HEK293 (cell line): ENCODE measurements around the gene SPECC1.

Source experiments
- KLF17 ChIP-seq: fragments of 450-650 bp; formaldehyde crosslinking; IDR thresholded peaks from 2 replicates; pipeline ENCODE4 v1.5.1; 2016; ENCODE audit warnings: missing biosample characterization, missing genetic modification characterization
- PATZ1 ChIP-seq: fragments of 450-650 bp; formaldehyde crosslinking; IDR thresholded peaks from 2 replicates; pipeline ENCODE4 v1.5.1; 2016; ENCODE audit warnings: missing biosample characterization, missing genetic modification characterization
- SP3 ChIP-seq: fragments of 450-650 bp; formaldehyde crosslinking; IDR thresholded peaks from 2 replicates; pipeline ENCODE4 v1.5.1; 2016; ENCODE audit warnings: missing biosample characterization, missing genetic modification characterization
- ZBTB44 ChIP-seq: fragments of 450-650 bp; IDR thresholded peaks from 2 replicates; pipeline ENCODE4 v1.5.1; 2018; ENCODE audit warnings: missing biosample characterization, mild to moderate bottlenecking, missing genetic modification characterization
- ZIC2 ChIP-seq: fragments of 450-650 bp; formaldehyde crosslinking; IDR thresholded peaks from 2 replicates; pipeline ENCODE4 v1.5.1; 2016; ENCODE audit warnings: missing biosample characterization, missing genetic modification characterization
- ZNF366 ChIP-seq: fragments of 450-650 bp; formaldehyde crosslinking; conservative IDR thresholded peaks from 2 replicates; pipeline ENCODE4 v1.5.1; 2016; ENCODE audit warnings: missing biosample characterization, missing genetic modification characterization
- ZNF37A ChIP-seq: fragments of 450-650 bp; IDR thresholded peaks from 2 replicates; pipeline ENCODE4 v1.5.1; 2018; ENCODE audit warnings: missing biosample characterization, missing genetic modification characterization
- ZNF513 ChIP-seq: fragments of 450-650 bp; IDR thresholded peaks from 2 replicates; pipeline ENCODE4 v1.5.1; 2018; ENCODE audit warnings: missing biosample characterization, missing genetic modification characterization
- ZNF521 ChIP-seq: fragments of 450-650 bp; formaldehyde crosslinking; IDR thresholded peaks from 2 replicates; pipeline ENCODE4 v1.5.1; 2017; ENCODE audit warnings: missing biosample characterization, mild to moderate bottlenecking, missing genetic modification characterization
- ZNF626 ChIP-seq: fragments of 450-650 bp; sonication (Bioruptor Pico); formaldehyde crosslinking; IDR thresholded peaks from 2 replicates; pipeline ENCODE4 v1.5.1; 2018; ENCODE audit warnings: missing biosample characterization, missing genetic modification characterization, inconsistent platforms
- ZNF654 ChIP-seq: fragments of 450-650 bp; formaldehyde crosslinking; IDR thresholded peaks from 2 replicates; pipeline ENCODE4 v1.5.1; 2016; ENCODE audit warnings: low read depth, missing biosample characterization, missing genetic modification characterization
- ZNF76 ChIP-seq: fragments of 450-650 bp; formaldehyde crosslinking; IDR thresholded peaks from 2 replicates; pipeline ENCODE4; 2016; ENCODE audit warnings: low read depth, missing biosample characterization, missing genetic modification characterization, borderline replicate concordance
- ZSCAN16 ChIP-seq: fragments of 450-650 bp; formaldehyde crosslinking; IDR thresholded peaks from 2 replicates; pipeline ENCODE4 v1.5.1; 2016; ENCODE audit warnings: missing biosample characterization, missing genetic modification characterization
- ZSCAN30 ChIP-seq: fragments of 450-650 bp; IDR thresholded peaks from 2 replicates; pipeline ENCODE4 v1.5.1; 2018; ENCODE audit warnings: missing biosample characterization, mild to moderate bottlenecking, missing genetic modification characterization, moderate library complexity
- ZSCAN5A ChIP-seq: fragments of 450-650 bp; formaldehyde crosslinking; IDR thresholded peaks from 2 replicates; pipeline ENCODE4 v1.5.1; 2016; ENCODE audit warnings: missing biosample characterization, missing genetic modification characterization
- TF ChIP-seq, protein P1 (sequence below): fragments of 450-650 bp; formaldehyde crosslinking; IDR thresholded peaks from 2 replicates; pipeline ENCODE4 v1.5.1; 2016; ENCODE audit warnings: missing biosample characterization, missing genetic modification characterization
- TF ChIP-seq, protein P2 (sequence below): fragments of 450-650 bp; formaldehyde crosslinking; optimal IDR thresholded peaks from 2 replicates; pipeline ENCODE3; 2016; ENCODE audit warnings: missing biosample characterization, mild to moderate bottlenecking, missing genetic modification characterization

SPECC1 gene

DNA sequence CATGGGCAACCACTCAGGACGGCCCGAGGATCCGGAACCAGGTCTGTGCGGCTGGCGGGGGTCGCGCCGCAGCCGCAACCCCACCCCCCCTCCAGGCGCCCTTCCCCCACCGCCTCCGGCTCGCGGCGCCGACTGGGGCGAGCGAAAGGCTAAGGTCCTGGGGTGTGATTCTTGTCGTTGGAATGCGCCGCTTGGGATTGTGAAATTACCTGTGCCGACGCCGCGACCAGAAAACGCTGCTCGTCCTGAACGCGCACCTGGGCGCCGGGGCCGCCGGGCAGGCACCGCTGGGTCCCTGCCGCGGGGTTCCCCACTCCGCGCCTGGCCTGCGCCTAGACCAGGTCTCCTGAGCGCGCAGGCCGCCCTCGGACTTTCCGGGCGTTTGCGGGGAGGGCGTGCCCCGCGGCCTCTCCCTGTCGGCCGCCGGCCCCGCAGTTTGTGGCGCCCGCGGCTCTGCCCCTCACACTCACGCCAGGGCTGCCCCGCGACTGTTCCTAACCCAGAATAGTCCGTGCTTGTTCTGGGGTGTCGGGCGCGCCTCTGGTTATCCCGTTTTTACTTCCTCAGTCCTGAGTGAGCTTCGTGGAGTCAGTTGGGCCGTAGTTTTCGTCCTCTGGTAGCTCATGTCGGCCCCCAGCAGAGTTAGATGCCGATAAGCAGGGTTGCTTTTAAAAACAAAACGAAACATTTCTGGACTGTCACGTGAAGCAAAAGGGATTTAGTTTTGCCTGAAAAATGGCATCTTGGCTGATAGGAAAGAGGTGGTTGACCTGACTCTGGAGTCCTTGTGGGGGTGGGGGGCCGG lies 147.2 kb downstream of the SPECC1 start (continued):
- TF ChIP-seq ZSCAN16 (tag by site-specific recombination), result no peak
- no peak for TF ChIP-seq ZNF521 (tag by site-specific recombination)
- no peak for TF ChIP-seq ZNF76 (tag by site-specific recombination)
- TF ChIP-seq ZNF654 (tag by site-specific recombination), result no peak
- TF ChIP-seq ZSCAN30 (tag by site-specific recombination), result peak; percentile 7; the same call in 1 of the 2 replicates
- TF ChIP-seq ZBTB44, result no peak
- TF ChIP-seq SP3 (tag by site-specific recombination), result no peak
- TF ChIP-seq, protein P1, sequence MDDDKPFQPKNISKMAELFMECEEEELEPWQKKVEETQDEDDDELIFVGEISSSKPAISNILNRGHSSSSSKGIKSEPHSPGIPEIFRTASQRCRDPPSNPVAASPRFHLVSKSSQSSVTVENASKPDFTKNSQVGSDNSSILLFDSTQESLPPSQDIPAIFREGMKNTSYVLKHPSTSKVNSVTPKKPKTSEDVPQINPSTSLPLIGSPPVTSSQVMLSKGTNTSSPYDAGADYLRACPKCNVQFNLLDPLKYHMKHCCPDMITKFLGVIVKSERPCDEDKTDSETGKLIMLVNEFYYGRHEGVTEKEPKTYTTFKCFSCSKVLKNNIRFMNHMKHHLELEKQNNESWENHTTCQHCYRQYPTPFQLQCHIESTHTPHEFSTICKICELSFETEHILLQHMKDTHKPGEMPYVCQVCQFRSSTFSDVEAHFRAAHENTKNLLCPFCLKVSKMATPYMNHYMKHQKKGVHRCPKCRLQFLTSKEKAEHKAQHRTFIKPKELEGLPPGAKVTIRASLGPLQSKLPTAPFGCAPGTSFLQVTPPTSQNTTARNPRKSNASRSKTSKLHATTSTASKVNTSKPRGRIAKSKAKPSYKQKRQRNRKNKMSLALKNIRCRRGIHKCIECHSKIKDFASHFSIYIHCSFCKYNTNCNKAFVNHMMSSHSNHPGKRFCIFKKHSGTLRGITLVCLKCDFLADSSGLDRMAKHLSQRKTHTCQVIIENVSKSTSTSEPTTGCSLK (tag by site-specific recombination), result no peak
- TF ChIP-seq KLF17 (tag by site-specific recombination), result peak; percentile 21; the same call in 1 of the 2 replicates
- no peak for TF ChIP-seq ZNF366 (tag by site-specific recombination)
- 0 out of 2 replicates have a peak, but pooled peaks have one; percentile 62 for TF ChIP-seq PATZ1 (tag by site-specific recombination)
- peak; percentile 51 for TF ChIP-seq ZIC2 (tag by site-specific recombination)
- no peak for TF ChIP-seq ZNF626 (tag by site-specific recombination)
- no peak for TF ChIP-seq ZNF37A (tag by site-specific recombination)
- 0 out of 2 replicates have a peak, but pooled peaks have one; percentile 13 for TF ChIP-seq ZSCAN5A (tag by site-specific recombination)
- TF ChIP-seq, protein P2, sequence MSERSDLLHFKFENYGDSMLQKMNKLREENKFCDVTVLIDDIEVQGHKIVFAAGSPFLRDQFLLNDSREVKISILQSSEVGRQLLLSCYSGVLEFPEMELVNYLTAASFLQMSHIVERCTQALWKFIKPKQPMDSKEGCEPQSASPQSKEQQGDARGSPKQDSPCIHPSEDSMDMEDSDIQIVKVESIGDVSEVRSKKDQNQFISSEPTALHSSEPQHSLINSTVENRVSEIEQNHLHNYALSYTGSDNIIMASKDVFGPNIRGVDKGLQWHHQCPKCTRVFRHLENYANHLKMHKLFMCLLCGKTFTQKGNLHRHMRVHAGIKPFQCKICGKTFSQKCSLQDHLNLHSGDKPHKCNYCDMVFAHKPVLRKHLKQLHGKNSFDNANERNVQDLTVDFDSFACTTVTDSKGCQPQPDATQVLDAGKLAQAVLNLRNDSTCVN (tag by site-specific recombination), result peak; percentile 87
- no peak for TF ChIP-seq ZNF513 (tag by site-specific recombination)
